Keratinocyte (primary cell): ENCODE measurements around the gene ADAM19. TPM values are rescaled to one million over a fixed set of nuclear protein-coding genes. Genes with fewer than 3 reads are reported as not detected.

ENCODE experiments used
- DNase-seq: peaks from one replicate; pipeline ENCODE4 v3.0.0-alpha.2; 2011; ENCODE audit warnings: low read depth, missing footprints, low spot score
- FAIRE-seq: peaks from 2 replicates; lab custom pipeline; 2011; peaks lifted over from hg19 to GRCh38; lab: Jason Lieb, UNC
- H2AFZ ChIP-seq: 2 replicates; pipeline ENCODE4 v1.6.0; 2012; ENCODE audit warnings: low read length, control low read depth, inconsistent platforms; ENCODE audit not compliant: control insufficient read depth
- H3K27ac ChIP-seq: 2 replicates; pipeline ENCODE4 v1.5.1; 2011; ENCODE audit warnings: low read length; ENCODE audit not compliant: control insufficient read depth, insufficient read depth
- H3K27me3 ChIP-seq: 3 replicates; pipeline ENCODE4 v1.6.0; 2011; ENCODE audit warnings: low read length; ENCODE audit not compliant: control insufficient read depth, insufficient read depth; ENCODE audit errors: extremely low read depth
- H3K36me3 ChIP-seq, 2 experiments: 2 replicates in 1 of 2; 3 replicates in 1 of 2; pipeline ENCODE4 v1.5.1; 2011; ENCODE audit warnings: low read length in 2 of 2, mild to moderate bottlenecking in 1 of 2; ENCODE audit not compliant: control insufficient read depth in 2 of 2, insufficient read depth in 2 of 2; ENCODE audit errors: extremely low read depth in 1 of 2
- H3K4me1 ChIP-seq: 3 replicates; pipeline ENCODE4 v1.5.1; 2011; ENCODE audit warnings: low read length; ENCODE audit not compliant: control insufficient read depth, insufficient read depth; ENCODE audit errors: extremely low read depth
- H3K4me2 ChIP-seq: 3 replicates; pipeline ENCODE4 v1.6.0; 2011; ENCODE audit warnings: low read depth, low read length; ENCODE audit not compliant: control insufficient read depth, insufficient read depth; ENCODE audit errors: extremely low read depth
- H3K4me3 ChIP-seq, 3 experiments: fragments of 200-600 bp in 1 of 3; sonication (generic) in 1 of 3; 2 replicates in 2 of 3; 3 replicates in 1 of 3; pipeline ENCODE4 v1.5.1; 2011 to 2016; ENCODE audit warnings: low read length in 3 of 3, mild to moderate bottlenecking in 3 of 3, control low read depth in 2 of 3, inconsistent platforms in 1 of 3, low read depth in 1 of 3, mixed read lengths in 1 of 3, mixed run types in 1 of 3, moderate library complexity in 1 of 3; ENCODE audit not compliant: control insufficient read depth in 2 of 3, insufficient read depth in 2 of 3; ENCODE audit errors: extremely low read depth in 1 of 3
- H3K79me2 ChIP-seq: 2 replicates; pipeline ENCODE4 v1.6.0; 2012; ENCODE audit warnings: low read length; ENCODE audit not compliant: control insufficient read depth, insufficient read depth
- H3K9ac ChIP-seq: 3 replicates; pipeline ENCODE4 v1.6.0; 2011; ENCODE audit warnings: low read length; ENCODE audit not compliant: control insufficient read depth, insufficient read depth; ENCODE audit errors: extremely low read depth
- H3K9me1 ChIP-seq: 3 replicates; pipeline ENCODE4 v1.6.0; 2011; ENCODE audit warnings: low read length; ENCODE audit not compliant: control insufficient read depth, insufficient read depth; ENCODE audit errors: extremely low read depth
- H3K9me3 ChIP-seq: 2 replicates; pipeline ENCODE4 v1.5.1; 2012; ENCODE audit warnings: low read depth, low read length; ENCODE audit not compliant: control insufficient read depth
- H4K20me1 ChIP-seq: 3 replicates; pipeline ENCODE4 v1.6.0; 2011; ENCODE audit warnings: low read length; ENCODE audit not compliant: control insufficient read depth, insufficient read depth; ENCODE audit errors: extremely low read depth
- CTCF ChIP-seq, 3 experiments: IDR thresholded peaks in 1 of 3; conservative IDR thresholded peaks in 1 of 3; optimal IDR thresholded peaks in 1 of 3; 2 replicates in 2 of 3; 3 replicates in 1 of 3; pipeline versions ENCODE3 to v1.5.1; 2011; ENCODE audit warnings: low read length in 3 of 3, mild to moderate bottlenecking in 3 of 3, moderate library complexity in 2 of 3, control low read depth in 1 of 3, inconsistent platforms in 1 of 3; ENCODE audit not compliant: insufficient read depth in 2 of 3; ENCODE audit errors: extremely low read depth in 1 of 3
- EZH2 ChIP-seq: IDR thresholded peaks from one replicate; pipeline ENCODE4 v1.6.1; 2012; ENCODE audit warnings: inconsistent platforms, mild to moderate bottlenecking, low read length, moderate library complexity
- dilution Hi-C: fragments of 300-500 bp; cut with MboI; formaldehyde crosslinking; loops from one replicate; pipeline ENCODE4 v1.7.0; 2020; ENCODE audit warnings: low sequenced_read_pairs; ENCODE audit not compliant: extremely low pct_ligation_motif_present
- polyA plus RNA-seq, 5 experiments: library from polyadenylated mRNA; depleted of rRNA in 3 of 5; stranded (reverse) in 3 of 5; stranded (forward) in 1 of 5; unstranded in 1 of 5; fragments of >200 nt; gene quantifications; 1 replicate in 1 of 5; 2 replicates in 3 of 5; 3 replicates in 1 of 5; pipeline versions ENCODE4 v1.2.1 to v1.2.3, GENCODE V29; 2011 to 2012; ENCODE audit warnings: missing spikeins in 2 of 5, low read depth in 1 of 5, low replicate concordance in 1 of 5

Gene ADAM19
- polyA plus RNA-seq, 1 donor (not counting 4 experiments of a cell fraction or from before 2014, with no cell fraction given): 22.7 TPM

- H3K9me1 ChIP-seq: no peaks in the 10 kb centered on the region
- no peak overlapping the region for H2AFZ ChIP-seq
- H3K79me2 ChIP-seq: peaks cover 14% of the 10 kb centered on the region
- H3K27ac ChIP-seq: no peak overlapping the region
- H4K20me1 ChIP-seq: no peaks in the 10 kb centered on the region
- H3K4me1 ChIP-seq: no peaks in the 10 kb centered on the region
- TF ChIP-seq EZH2 (no peak), CTCF (optimal IDR thresholded peaks at IDR 0.05 in 1 of 3, IDR thresholded peaks at IDR 0.05 in 1 of 3, conservative IDR thresholded peaks at IDR 0.05 in 1 of 3; ENCODE audit: extremely low read depth in 1 of 3, insufficient read depth in 2 of 3, low read length in 3 of 3) (no peak)
- no peaks in the 10 kb centered on the region for H3K27me3 ChIP-seq
- no peak overlapping the region for H3K4me2 ChIP-seq
- H3K36me3 ChIP-seq: peaks cover 0 to 10% of the 10 kb centered on the region in 2 experiments
- FAIRE-seq (no peak), DNase-seq (no peak)
- no peak overlapping the region for H3K4me3 ChIP-seq
- no peak overlapping the region for H3K9ac ChIP-seq
- H3K9me3 ChIP-seq: no peaks in the 10 kb centered on the region
- dilution Hi-C loops: no loop called here
Observed at GRCh38 chr5:157535042-157535865, 40.3 kb downstream of the ADAM19 start.

- Histone ChIP-seq H3K79me2 (peaks cover 4% of the 10 kb centered on the region), H2AFZ (no peak overlapping the region), H4K20me1 (no peaks in the 10 kb centered on the region), H3K9me3 (no peaks in the 10 kb centered on the region), H3K4me2 (no peak overlapping the region), H3K9me1 (no peaks in the 10 kb centered on the region), H3K27ac (no peak overlapping the region), H3K36me3 (peaks cover 0 to 11% of the 10 kb centered on the region in 2 experiments), H3K27me3 (no peaks in the 10 kb centered on the region), H3K4me1 (no peaks in the 10 kb centered on the region), H3K4me3 (no peak overlapping the region), H3K9ac (no peak overlapping the region)
- no peak for FAIRE-seq
- DNase-seq: no peak
- dilution Hi-C loops: no loop called here
- no peak for TF ChIP-seq EZH2
- TF ChIP-seq CTCF (optimal IDR thresholded peaks at IDR 0.05 in 1 of 3, IDR thresholded peaks at IDR 0.05 in 1 of 3, conservative IDR thresholded peaks at IDR 0.05 in 1 of 3; ENCODE audit: extremely low read depth in 1 of 3, insufficient read depth in 2 of 3, low read length in 3 of 3): no peak
Observed at GRCh38 chr5:157533011-157533481, 42.5 kb downstream of the ADAM19 start.
